Measurements from ENCODE around the gene GPER1. TPM values are rescaled to one million over a fixed set of nuclear protein-coding genes. Genes with fewer than 3 reads are reported as not detected.

Gene GPER1
- total RNA-seq, 3 donors from 2014 or later = 7.9 to 14.7 (median 9.8) TPM

DNA sequence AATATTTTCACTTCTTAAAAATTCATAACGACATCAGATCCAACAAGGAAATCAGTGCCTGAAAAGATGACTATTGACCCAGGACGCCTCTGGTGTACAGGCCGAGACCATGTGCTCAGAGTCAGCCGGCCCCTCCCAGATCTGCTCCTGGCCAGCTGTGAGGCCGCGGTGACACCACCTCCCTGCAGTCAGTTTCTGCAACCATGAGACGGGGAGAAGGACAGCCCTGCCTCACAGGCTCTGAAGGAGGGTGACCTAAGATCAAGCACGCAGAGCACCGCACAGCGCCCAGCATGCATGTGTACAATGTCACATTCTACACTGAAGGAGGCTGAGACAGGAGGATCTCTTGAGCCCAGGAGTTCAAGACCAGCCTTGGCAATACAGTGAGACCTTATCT, 2.6 kb upstream of the GPER1 start:
- ATAC-seq = no peak
- intact Hi-C loops (cut with DNase I, micrococcal nuclease) = no loop called here

GRCh38 chr7:1085910-1086421, 1.9 kb upstream of the GPER1 start:
- ATAC-seq (no peak), DNase-seq (no peak)
- Histone ChIP-seq H3K4me1 (ENCODE audit: low read depth) (peaks cover 15% of the 10 kb centered on the region), H3K9me3 (no peaks in the 10 kb centered on the region), H3K36me3 (ENCODE audit: low read depth) (no peaks in the 10 kb centered on the region), H3K4me3 (no peak overlapping the region)
- intact Hi-C loops (cut with DNase I, micrococcal nuclease) = no loop called here
- TF ChIP-seq, protein P1, sequence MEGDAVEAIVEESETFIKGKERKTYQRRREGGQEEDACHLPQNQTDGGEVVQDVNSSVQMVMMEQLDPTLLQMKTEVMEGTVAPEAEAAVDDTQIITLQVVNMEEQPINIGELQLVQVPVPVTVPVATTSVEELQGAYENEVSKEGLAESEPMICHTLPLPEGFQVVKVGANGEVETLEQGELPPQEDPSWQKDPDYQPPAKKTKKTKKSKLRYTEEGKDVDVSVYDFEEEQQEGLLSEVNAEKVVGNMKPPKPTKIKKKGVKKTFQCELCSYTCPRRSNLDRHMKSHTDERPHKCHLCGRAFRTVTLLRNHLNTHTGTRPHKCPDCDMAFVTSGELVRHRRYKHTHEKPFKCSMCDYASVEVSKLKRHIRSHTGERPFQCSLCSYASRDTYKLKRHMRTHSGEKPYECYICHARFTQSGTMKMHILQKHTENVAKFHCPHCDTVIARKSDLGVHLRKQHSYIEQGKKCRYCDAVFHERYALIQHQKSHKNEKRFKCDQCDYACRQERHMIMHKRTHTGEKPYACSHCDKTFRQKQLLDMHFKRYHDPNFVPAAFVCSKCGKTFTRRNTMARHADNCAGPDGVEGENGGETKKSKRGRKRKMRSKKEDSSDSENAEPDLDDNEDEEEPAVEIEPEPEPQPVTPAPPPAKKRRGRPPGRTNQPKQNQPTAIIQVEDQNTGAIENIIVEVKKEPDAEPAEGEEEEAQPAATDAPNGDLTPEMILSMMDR (IDR thresholded peaks at IDR 0.05) = no peak

More for the DNA sequence above, 2.6 kb upstream of the GPER1 start:
- no peak for DNase-seq
- peaks cover 15% of the 10 kb centered on the region for H3K4me1 ChIP-seq (ENCODE audit: low read depth)
- H3K9me3 ChIP-seq = no peaks in the 10 kb centered on the region
- no peaks in the 10 kb centered on the region for H3K36me3 ChIP-seq (ENCODE audit: low read depth)
- H3K4me3 ChIP-seq = no peak overlapping the region
- TF ChIP-seq, protein P1 (IDR thresholded peaks at IDR 0.05) = no peak

GRCh38 chr7:1086588-1087464, 1.1 kb upstream of the GPER1 start:
- TF ChIP-seq, protein P1 (IDR thresholded peaks at IDR 0.05) = peak; percentile 72
- Histone ChIP-seq H3K9me3 (no peaks in the 10 kb centered on the region), H3K4me1 (ENCODE audit: low read depth) (peaks cover 15% of the 10 kb centered on the region), H3K4me3 (no peak overlapping the region), H3K36me3 (ENCODE audit: low read depth) (no peaks in the 10 kb centered on the region)
- ATAC-seq (peak; percentile 77), DNase-seq (peak; percentile 77 to 86 (median 85))
- intact Hi-C loops (cut with DNase I, micrococcal nuclease) = no loop called here

DNA sequence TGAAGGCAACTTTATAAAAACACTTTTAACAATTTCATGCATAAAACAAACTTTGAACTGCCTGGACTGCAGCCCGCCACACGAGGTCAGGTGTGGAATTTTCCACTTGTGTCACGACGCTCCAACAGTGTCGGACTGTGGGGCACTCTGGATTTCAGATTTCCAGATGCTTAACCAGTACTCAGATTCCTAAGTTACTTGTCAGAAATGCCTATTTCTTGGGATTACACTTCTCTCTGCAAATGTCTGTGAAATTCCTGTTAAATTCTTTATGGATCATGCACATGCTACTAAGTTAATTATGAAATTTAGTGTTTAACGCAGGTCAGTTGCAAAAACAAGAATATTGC, 473 bp upstream of the GPER1 start:
- peaks cover 15% of the 10 kb centered on the region for H3K4me1 ChIP-seq (ENCODE audit: low read depth)
- no peaks in the 10 kb centered on the region for H3K9me3 ChIP-seq
- no peak overlapping the region for H3K4me3 ChIP-seq
- TF ChIP-seq, protein P1 (IDR thresholded peaks at IDR 0.05) = no peak
- ATAC-seq (no peak), DNase-seq (no peak)
- H3K36me3 ChIP-seq (ENCODE audit: low read depth) = no peaks in the 10 kb centered on the region
- intact Hi-C loops (cut with DNase I, micrococcal nuclease) = no loop called here

- ATAC-seq (no peak), DNase-seq (no peak)
- TF ChIP-seq, protein P1 (IDR thresholded peaks at IDR 0.05) = no peak
- Histone ChIP-seq H3K9me3 (no peaks in the 10 kb centered on the region), H3K4me3 (no peak overlapping the region), H3K36me3 (ENCODE audit: low read depth) (no peaks in the 10 kb centered on the region), H3K4me1 (ENCODE audit: low read depth) (peaks cover 15% of the 10 kb centered on the region)
- intact Hi-C loops (cut with DNase I, micrococcal nuclease) = no loop called here
Measured at GRCh38 chr7:1090236-1090635, 2.3 kb downstream of the GPER1 start.
